Neural cell (in vitro differentiated cells): ENCODE measurements around the gene PPFIA1. TPM values are rescaled to one million over a fixed set of nuclear protein-coding genes. Genes with fewer than 3 reads are reported as not detected.

ENCODE experiments used
- H2AFZ ChIP-seq: fragments of 200-600, 300-800 bp; sonication (generic), shearing (Covaris generic); 2 replicates; pipeline ENCODE4 v1.6.0; 2014; ENCODE audit warnings: low read depth, mild to moderate bottlenecking, antibody characterized with exemption, low read length, moderate library complexity
- H3F3A ChIP-seq: fragments of 200-600 bp; shearing (Covaris generic); 2 replicates; pipeline ENCODE4 v1.6.1; 2016; ENCODE audit warnings: mild to moderate bottlenecking, moderate library complexity, mixed read lengths, antibody characterized with exemption, low read length; ENCODE audit not compliant: insufficient read depth, poor library complexity, severe bottlenecking
- H3K27ac ChIP-seq: fragments of 200-600, 300-800 bp; sonication (generic), shearing (Covaris generic); 2 replicates; pipeline ENCODE4 v1.5.1; 2014; ENCODE audit warnings: mild to moderate bottlenecking, low read length, moderate library complexity
- H3K27me3 ChIP-seq: fragments of 300-800, 200-600 bp; sonication (generic), shearing (Covaris generic); 2 replicates; pipeline ENCODE4 v1.6.0; 2014; ENCODE audit warnings: mild to moderate bottlenecking, low read depth, low read length, moderate library complexity; ENCODE audit not compliant: insufficient read depth
- H3K36me3 ChIP-seq: fragments of 300-800, 200-600 bp; sonication (generic), shearing (Covaris generic); 2 replicates; pipeline ENCODE4 v1.5.1; 2014; ENCODE audit warnings: mild to moderate bottlenecking, antibody characterized with exemption, low read length, moderate library complexity; ENCODE audit not compliant: insufficient read depth
- H3K4me2 ChIP-seq: fragments of 300-800, 200-600 bp; sonication (generic), shearing (Covaris generic); 2 replicates; pipeline ENCODE4 v1.6.0; 2014; ENCODE audit warnings: mild to moderate bottlenecking, low read length
- H3K4me3 ChIP-seq: fragments of 300-800, 200-600 bp; sonication (generic), shearing (Covaris generic); 2 replicates; pipeline ENCODE4 v1.5.1; 2014; ENCODE audit warnings: mild to moderate bottlenecking, low read length, moderate library complexity
- H3K79me2 ChIP-seq: fragments of 200-600 bp; shearing (Covaris generic); replicated peaks from 2 replicates; pipeline ENCODE4 v1.6.0; 2014; ENCODE audit warnings: mild to moderate bottlenecking, low read length, moderate library complexity; ENCODE audit not compliant: insufficient read depth
- H3K9ac ChIP-seq: fragments of 300-800, 200-600 bp; sonication (generic), shearing (Covaris generic); 2 replicates; pipeline ENCODE4 v1.6.1; 2016; ENCODE audit warnings: mild to moderate bottlenecking, low read length, mixed read lengths
- H3K9me2 ChIP-seq: fragments of 200-600 bp; shearing (Covaris generic); 2 replicates; pipeline ENCODE4 v1.6.1; 2016; ENCODE audit warnings: mild to moderate bottlenecking, low read length, mixed read lengths; ENCODE audit not compliant: insufficient read depth
- H3K9me3 ChIP-seq: fragments of 200-600, 300-800 bp; sonication (generic), shearing (Covaris generic); 2 replicates; pipeline ENCODE4 v1.6.1; 2016; ENCODE audit warnings: mild to moderate bottlenecking, mixed run types, low read length, moderate library complexity, mixed read lengths
- H4K20me1 ChIP-seq: fragments of 200-600 bp; shearing (Covaris generic); 2 replicates; pipeline ENCODE4 v1.6.1; 2016; ENCODE audit warnings: mild to moderate bottlenecking, mixed run types; ENCODE audit not compliant: insufficient read depth
- EP300 ChIP-seq: fragments of 450-650 bp; conservative IDR thresholded peaks from 2 replicates; pipeline ENCODE4 v1.6.1; 2014; ENCODE audit warnings: antibody characterized with exemption, mild to moderate bottlenecking, moderate library complexity; ENCODE audit not compliant: poor library complexity, severe bottlenecking
- EZH2 ChIP-seq: fragments of 200-600, 300-800 bp; shearing (Covaris generic), sonication (generic); IDR thresholded peaks from 2 replicates; pipeline ENCODE4 v1.6.1; 2014; ENCODE audit warnings: antibody characterized with exemption, low read length, borderline replicate concordance, mild to moderate bottlenecking; ENCODE audit not compliant: insufficient read depth, poor library complexity, severe bottlenecking
- MXI1 ChIP-seq: fragments of 450-650 bp; conservative IDR thresholded peaks from 2 replicates; pipeline ENCODE4 v1.6.1; 2014; ENCODE audit warnings: antibody characterized with exemption, mild to moderate bottlenecking; ENCODE audit not compliant: poor library complexity, severe bottlenecking
- POLR2AphosphoS5 ChIP-seq: IDR thresholded peaks from 2 replicates; pipeline ENCODE4 v1.6.1; 2012
- RAD21 ChIP-seq: fragments of 450-650 bp; conservative IDR thresholded peaks from 2 replicates; pipeline ENCODE4 v1.6.1; 2014; ENCODE audit warnings: antibody characterized with exemption, mild to moderate bottlenecking, moderate library complexity
- SMC3 ChIP-seq: fragments of 450-650 bp; conservative IDR thresholded peaks from 2 replicates; pipeline ENCODE4 v1.6.1; 2014; ENCODE audit warnings: antibody characterized with exemption, mild to moderate bottlenecking, moderate library complexity; ENCODE audit not compliant: poor library complexity
- TAF1 ChIP-seq: IDR thresholded peaks from 2 replicates; pipeline ENCODE4 v1.6.1; 2012; ENCODE audit warnings: low read depth
- polyA plus RNA-seq: library from polyadenylated mRNA; depleted of rRNA; stranded (reverse); fragments of >200 nt; gene quantifications from 2 replicates; pipeline ENCODE4 v1.2.3, GENCODE V29; 2014
- TF ChIP-seq, protein P1 (sequence below): IDR thresholded peaks from 2 replicates; pipeline ENCODE4 v1.6.1; 2012; ENCODE audit warnings: borderline replicate concordance
- TF ChIP-seq, protein P2 (sequence below): fragments of 450-650 bp; IDR thresholded peaks from 2 replicates; pipeline ENCODE4 v1.5.1; 2014; ENCODE audit warnings: antibody characterized with exemption, mild to moderate bottlenecking, moderate library complexity; ENCODE audit not compliant: poor library complexity, severe bottlenecking

Gene PPFIA1
- polyA plus RNA-seq, 1 donor from 2014 or later = 48.9 TPM

DNA sequence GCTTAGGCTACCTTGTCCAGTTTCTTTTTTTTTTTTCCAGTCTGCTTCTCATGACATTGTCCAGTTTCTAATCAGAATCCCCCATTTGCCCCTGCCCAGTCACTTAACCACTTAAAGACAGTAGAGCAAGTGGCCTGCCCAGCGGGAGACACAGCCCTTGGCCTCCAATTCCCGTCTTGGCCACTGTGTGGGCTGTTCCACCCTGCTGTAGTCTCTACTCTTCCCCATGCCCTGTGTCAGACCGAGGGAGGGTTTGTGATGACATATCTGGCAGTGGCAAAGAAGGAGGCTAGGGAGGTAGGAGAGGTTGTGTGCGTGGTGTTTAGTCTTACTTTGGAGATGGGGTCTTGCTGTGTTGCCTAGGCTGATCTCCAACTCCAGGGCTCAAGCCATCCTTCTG is 11.5 kb downstream of the PPFIA1 start:
- TF ChIP-seq SMC3 (no peak), POLR2AphosphoS5 (no peak), RAD21 (no peak), EZH2 (no peak), MXI1 (no peak), TAF1 (no peak), EP300 (no peak)
- TF ChIP-seq, protein P1, sequence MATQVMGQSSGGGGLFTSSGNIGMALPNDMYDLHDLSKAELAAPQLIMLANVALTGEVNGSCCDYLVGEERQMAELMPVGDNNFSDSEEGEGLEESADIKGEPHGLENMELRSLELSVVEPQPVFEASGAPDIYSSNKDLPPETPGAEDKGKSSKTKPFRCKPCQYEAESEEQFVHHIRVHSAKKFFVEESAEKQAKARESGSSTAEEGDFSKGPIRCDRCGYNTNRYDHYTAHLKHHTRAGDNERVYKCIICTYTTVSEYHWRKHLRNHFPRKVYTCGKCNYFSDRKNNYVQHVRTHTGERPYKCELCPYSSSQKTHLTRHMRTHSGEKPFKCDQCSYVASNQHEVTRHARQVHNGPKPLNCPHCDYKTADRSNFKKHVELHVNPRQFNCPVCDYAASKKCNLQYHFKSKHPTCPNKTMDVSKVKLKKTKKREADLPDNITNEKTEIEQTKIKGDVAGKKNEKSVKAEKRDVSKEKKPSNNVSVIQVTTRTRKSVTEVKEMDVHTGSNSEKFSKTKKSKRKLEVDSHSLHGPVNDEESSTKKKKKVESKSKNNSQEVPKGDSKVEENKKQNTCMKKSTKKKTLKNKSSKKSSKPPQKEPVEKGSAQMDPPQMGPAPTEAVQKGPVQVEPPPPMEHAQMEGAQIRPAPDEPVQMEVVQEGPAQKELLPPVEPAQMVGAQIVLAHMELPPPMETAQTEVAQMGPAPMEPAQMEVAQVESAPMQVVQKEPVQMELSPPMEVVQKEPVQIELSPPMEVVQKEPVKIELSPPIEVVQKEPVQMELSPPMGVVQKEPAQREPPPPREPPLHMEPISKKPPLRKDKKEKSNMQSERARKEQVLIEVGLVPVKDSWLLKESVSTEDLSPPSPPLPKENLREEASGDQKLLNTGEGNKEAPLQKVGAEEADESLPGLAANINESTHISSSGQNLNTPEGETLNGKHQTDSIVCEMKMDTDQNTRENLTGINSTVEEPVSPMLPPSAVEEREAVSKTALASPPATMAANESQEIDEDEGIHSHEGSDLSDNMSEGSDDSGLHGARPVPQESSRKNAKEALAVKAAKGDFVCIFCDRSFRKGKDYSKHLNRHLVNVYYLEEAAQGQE = no peak
- TF ChIP-seq, protein P2, sequence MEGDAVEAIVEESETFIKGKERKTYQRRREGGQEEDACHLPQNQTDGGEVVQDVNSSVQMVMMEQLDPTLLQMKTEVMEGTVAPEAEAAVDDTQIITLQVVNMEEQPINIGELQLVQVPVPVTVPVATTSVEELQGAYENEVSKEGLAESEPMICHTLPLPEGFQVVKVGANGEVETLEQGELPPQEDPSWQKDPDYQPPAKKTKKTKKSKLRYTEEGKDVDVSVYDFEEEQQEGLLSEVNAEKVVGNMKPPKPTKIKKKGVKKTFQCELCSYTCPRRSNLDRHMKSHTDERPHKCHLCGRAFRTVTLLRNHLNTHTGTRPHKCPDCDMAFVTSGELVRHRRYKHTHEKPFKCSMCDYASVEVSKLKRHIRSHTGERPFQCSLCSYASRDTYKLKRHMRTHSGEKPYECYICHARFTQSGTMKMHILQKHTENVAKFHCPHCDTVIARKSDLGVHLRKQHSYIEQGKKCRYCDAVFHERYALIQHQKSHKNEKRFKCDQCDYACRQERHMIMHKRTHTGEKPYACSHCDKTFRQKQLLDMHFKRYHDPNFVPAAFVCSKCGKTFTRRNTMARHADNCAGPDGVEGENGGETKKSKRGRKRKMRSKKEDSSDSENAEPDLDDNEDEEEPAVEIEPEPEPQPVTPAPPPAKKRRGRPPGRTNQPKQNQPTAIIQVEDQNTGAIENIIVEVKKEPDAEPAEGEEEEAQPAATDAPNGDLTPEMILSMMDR = no peak
- Histone ChIP-seq H3F3A (no peaks in the 10 kb centered on the region), H3K9ac (no peak overlapping the region), H3K9me3 (no peaks in the 10 kb centered on the region), H3K27me3 (no peaks in the 10 kb centered on the region), H3K4me3 (no peak overlapping the region), H3K9me2 (no peaks in the 10 kb centered on the region), H2AFZ (no peak overlapping the region), H3K27ac (no peak overlapping the region), H4K20me1 (no peaks in the 10 kb centered on the region), H3K79me2 (peaks cover 11% of the 10 kb centered on the region), H3K36me3 (no peaks in the 10 kb centered on the region), H3K4me2 (no peak overlapping the region)

DNA sequence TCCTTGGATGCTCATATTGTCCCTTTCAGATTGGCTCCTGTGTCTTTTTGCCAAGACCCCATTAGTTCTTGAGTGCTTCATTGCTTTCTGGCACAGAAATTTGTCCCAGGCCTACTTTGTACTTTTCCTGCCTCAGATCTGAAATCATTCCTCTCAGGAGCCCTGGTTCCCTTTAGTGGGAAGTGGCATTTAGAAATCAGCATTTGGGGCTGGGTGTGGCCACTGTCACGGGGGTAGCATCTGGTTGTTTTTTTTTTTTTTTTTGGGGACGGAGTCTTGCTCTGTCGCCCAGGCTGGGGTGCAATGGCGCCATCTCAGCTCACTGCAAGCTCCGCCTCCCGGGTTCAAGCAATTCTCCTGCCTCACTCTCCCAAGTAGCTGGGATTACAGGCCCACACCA is 18.2 kb downstream of the PPFIA1 start:
- no peaks in the 10 kb centered on the region for H3K79me2 ChIP-seq
- H3K9me2 ChIP-seq = no peaks in the 10 kb centered on the region

More for the DNA sequence above, 18.2 kb downstream of the PPFIA1 start:
- Histone ChIP-seq H2AFZ (no peak overlapping the region), H3K4me2 (no peak overlapping the region), H3K9ac (no peak overlapping the region), H4K20me1 (no peaks in the 10 kb centered on the region), H3K9me3 (no peaks in the 10 kb centered on the region), H3K27ac (no peak overlapping the region), H3K27me3 (no peaks in the 10 kb centered on the region), H3K4me3 (no peak overlapping the region), H3F3A (no peaks in the 10 kb centered on the region), H3K36me3 (peaks cover 11% of the 10 kb centered on the region)
- TF ChIP-seq TAF1 = no peak
- TF ChIP-seq, protein P2 = no peak
- TF ChIP-seq EP300 = no peak
- TF ChIP-seq RAD21 = no peak
- no peak for TF ChIP-seq EZH2
- no peak for TF ChIP-seq SMC3
- TF ChIP-seq, protein P1 = no peak
- TF ChIP-seq MXI1 = no peak
- TF ChIP-seq POLR2AphosphoS5 = no peak
